Fibroblast of mammary gland (primary cell): ENCODE data around the gene FRMD3.

Source experiments
- DNase-seq: peaks from one replicate; pipeline ENCODE4 v3.0.0-alpha.2; 2010; ENCODE audit warnings: low read depth
- H3K4me3 ChIP-seq: 2 replicates; pipeline ENCODE4 v1.5.1; 2011; ENCODE audit warnings: low read depth, mild to moderate bottlenecking, low read length, moderate library complexity; ENCODE audit not compliant: control insufficient read depth
- CTCF ChIP-seq: conservative IDR thresholded peaks from 2 replicates; pipeline ENCODE4 v1.5.1; 2011; ENCODE audit warnings: low read depth, low read length, inconsistent platforms; ENCODE audit not compliant: control insufficient read depth, insufficient read depth

The FRMD3 gene

DNA sequence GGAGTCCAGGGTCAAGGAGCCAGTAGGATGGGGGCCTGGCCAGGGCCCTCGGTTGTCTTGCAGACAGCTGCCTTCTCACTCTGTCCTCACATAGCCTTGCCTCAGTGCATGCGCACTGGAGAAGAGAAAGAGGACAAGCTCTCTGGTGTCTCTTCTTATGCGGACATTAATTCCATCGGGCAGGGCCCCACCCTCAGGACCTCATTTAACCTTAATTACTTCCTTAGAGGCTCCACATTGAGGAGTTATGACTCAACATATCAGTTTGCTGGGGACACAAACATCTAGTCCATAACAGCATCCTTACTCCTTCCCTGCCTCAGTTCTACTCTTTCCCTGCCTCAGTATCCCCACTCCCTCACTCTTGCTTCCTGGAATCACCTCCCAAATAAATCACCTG lies 78.4 kb downstream of the FRMD3 start:
- H3K4me3 ChIP-seq, result no peak overlapping the region
- DNase-seq, result no peak
- TF ChIP-seq CTCF, result no peak

DNA sequence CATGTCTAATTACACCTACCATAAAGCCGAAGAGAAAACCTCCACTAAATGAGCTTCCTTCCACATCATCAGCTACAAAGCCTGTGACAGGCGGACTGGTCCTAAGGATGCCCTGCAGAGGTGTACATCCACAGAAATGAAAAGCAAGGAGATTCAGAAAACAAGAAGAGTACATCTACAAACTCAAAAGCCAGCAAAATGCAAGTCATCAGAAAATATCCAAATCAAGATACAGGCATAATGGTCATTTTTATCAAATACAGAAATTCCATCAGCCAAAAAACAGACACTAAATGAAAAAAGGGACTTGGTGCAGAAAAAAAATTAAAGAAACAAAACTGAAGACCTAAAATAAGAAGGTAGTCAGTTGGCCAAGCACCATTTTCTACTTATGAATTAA lies 79.7 kb downstream of the FRMD3 start:
- no peak overlapping the region for H3K4me3 ChIP-seq
- no peak for TF ChIP-seq CTCF
- DNase-seq, result no peak

DNA sequence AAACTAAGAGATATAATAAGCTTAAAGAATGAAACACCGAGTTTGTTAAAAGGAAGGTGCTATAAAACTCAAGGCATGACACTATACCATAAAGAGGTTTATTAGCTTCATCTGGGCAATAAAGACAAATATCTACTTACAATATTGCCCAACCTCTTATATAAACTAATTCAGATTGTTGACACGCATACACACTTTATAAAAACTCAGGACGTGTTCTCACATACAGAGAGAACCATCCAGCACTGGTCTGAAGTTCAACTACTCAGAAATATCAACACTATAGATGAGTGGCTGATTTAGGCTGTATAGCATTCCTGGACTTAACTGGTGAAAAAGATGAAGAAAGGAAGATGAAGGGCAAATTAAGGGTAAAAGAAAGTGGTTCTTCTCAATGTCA lies 81.2 kb downstream of the FRMD3 start:
- no peak for TF ChIP-seq CTCF
- DNase-seq, result no peak
- H3K4me3 ChIP-seq, result no peak overlapping the region

GRCh38 chr9:83456226-83456625 lies 82.0 kb downstream of the FRMD3 start:
- no peak overlapping the region for H3K4me3 ChIP-seq
- peak; percentile 23 for DNase-seq
- TF ChIP-seq CTCF, result no peak

DNA sequence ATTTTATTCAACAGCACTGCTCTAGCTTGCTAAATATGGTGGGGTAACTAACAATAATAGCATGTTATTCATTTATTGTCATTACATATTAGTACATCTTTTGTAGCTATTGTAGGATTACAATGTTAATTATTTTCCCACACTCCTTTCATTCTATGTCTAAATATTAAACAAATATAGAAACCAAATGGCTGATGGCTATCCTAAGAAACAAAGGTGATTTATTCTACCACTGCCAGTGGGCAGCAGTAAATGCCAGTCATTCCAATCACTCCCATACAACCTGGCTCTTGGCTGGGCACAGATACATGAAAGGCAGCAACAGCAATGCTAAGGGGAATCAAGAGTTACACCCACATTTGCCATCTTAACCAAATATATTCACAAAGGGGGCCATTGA lies 84.1 kb downstream of the FRMD3 start:
- TF ChIP-seq CTCF, result no peak
- no peak for DNase-seq
- H3K4me3 ChIP-seq, result no peak overlapping the region

GRCh38 chr9:83451308-83451707 lies 86.9 kb downstream of the FRMD3 start:
- DNase-seq, result no peak
- no peak overlapping the region for H3K4me3 ChIP-seq
- TF ChIP-seq CTCF, result no peak

DNA sequence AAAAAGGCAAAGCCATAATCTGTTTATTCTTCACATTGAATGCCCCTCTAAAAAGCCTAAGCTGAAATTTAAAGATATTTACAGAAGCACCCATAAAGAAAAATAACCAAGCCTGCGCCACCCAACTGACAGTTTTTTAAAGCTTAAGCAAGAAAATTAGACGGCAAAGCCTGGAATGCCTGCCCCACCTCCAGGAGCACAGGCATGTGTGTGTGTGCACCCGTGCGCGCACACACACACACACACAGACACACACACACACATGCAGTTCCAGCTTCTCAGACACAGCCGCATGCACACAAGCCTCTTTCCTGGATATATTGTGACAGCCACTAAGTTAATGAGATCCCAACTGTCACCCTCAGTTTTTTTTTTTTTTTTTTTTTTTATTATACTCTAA lies 88.2 kb downstream of the FRMD3 start:
- DNase-seq, result no peak
- no peak for TF ChIP-seq CTCF
- no peak overlapping the region for H3K4me3 ChIP-seq
